OCI-LY7 (cell line): Measurements from ENCODE around the gene LRRK1. TPM values are rescaled to one million over a fixed set of nuclear protein-coding genes. Genes with fewer than 3 reads are reported as not detected.

ENCODE experiments used
- BruUV-seq: library from RNA; stranded (reverse); fragments of 400-500 nt; replicated peaks from 2 replicates; lab custom pipeline; 2021; lab: Mats Ljungman, UMichigan
- CTCF ChIA-PET: fragments of 300-600 bp; sonication (Branson Sonifier 250); formaldehyde crosslinking; loops from one replicate; lab custom pipeline; 2022; ENCODE audit warnings: antibody characterized with exemption; ENCODE audit not compliant: unreplicated experiment; lab: Charles Lee
- POLR2A ChIA-PET: fragments of 300-600 bp; sonication (Branson Sonifier 250); formaldehyde crosslinking; loops from one replicate; lab custom pipeline; 2022; ENCODE audit warnings: antibody characterized with exemption; lab: Charles Lee
- DNase-seq: peaks from one replicate; pipeline ENCODE4 v3.0.0-alpha.2; 2015; ENCODE audit warnings: low spot score
- H2AFZ ChIP-seq: fragments of 200-600 bp; sonication (generic), shearing (Covaris generic); 2 replicates; pipeline ENCODE4 v1.6.1; 2014; ENCODE audit warnings: mild to moderate bottlenecking, antibody characterized with exemption, low read length, moderate library complexity
- H3K27ac ChIP-seq: fragments of 200-600 bp; sonication (generic); 2 replicates; pipeline ENCODE4 v1.5.1; 2014; ENCODE audit warnings: mixed run types, low read depth, mild to moderate bottlenecking, moderate library complexity, low read length, inconsistent platforms; ENCODE audit not compliant: poor library complexity, severe bottlenecking
- H3K36me3 ChIP-seq: fragments of 200-600 bp; sonication (generic); 2 replicates; pipeline ENCODE4 v1.6.1; 2014; ENCODE audit warnings: mild to moderate bottlenecking, antibody characterized with exemption, low read length, moderate library complexity, mixed read lengths; ENCODE audit not compliant: insufficient read depth
- H3K4me1 ChIP-seq: fragments of 200-600 bp; sonication (generic); 2 replicates; pipeline ENCODE4 v1.5.1; 2014; ENCODE audit warnings: mild to moderate bottlenecking, low read length; ENCODE audit not compliant: insufficient read depth, poor library complexity, severe bottlenecking
- H3K4me2 ChIP-seq: fragments of 200-600 bp; sonication (generic); 2 replicates; pipeline ENCODE4 v1.6.1; 2014; ENCODE audit warnings: mild to moderate bottlenecking, low read length
- H3K4me3 ChIP-seq: fragments of 200-600 bp; sonication (generic); 2 replicates; pipeline ENCODE4 v1.5.1; 2014; ENCODE audit warnings: mild to moderate bottlenecking, low read depth, low read length; ENCODE audit not compliant: poor library complexity, severe bottlenecking
- H3K79me2 ChIP-seq: fragments of 200-600 bp; sonication (generic); 2 replicates; pipeline ENCODE4 v1.6.1; 2016; ENCODE audit warnings: low read depth, mild to moderate bottlenecking, low read length, moderate library complexity, mixed read lengths; ENCODE audit not compliant: insufficient read depth
- H3K9me2 ChIP-seq: fragments of 200-600 bp; sonication (generic); 2 replicates; pipeline ENCODE4 v1.6.1; 2016; ENCODE audit warnings: mild to moderate bottlenecking, low read length, mixed read lengths; ENCODE audit not compliant: insufficient read depth
- H3K9me3 ChIP-seq: fragments of 200-600 bp; sonication (generic); 2 replicates; pipeline ENCODE4 v1.6.1; 2014; ENCODE audit warnings: mild to moderate bottlenecking, mixed run types, low read length, mixed read lengths
- H4K20me1 ChIP-seq: fragments of 200-600 bp; sonication (generic); 2 replicates; pipeline ENCODE4 v1.6.1; 2014; ENCODE audit warnings: mild to moderate bottlenecking, antibody characterized with exemption, low read length, moderate library complexity, mixed read lengths; ENCODE audit not compliant: insufficient read depth
- EZH2phosphoT487 ChIP-seq: fragments of 200-600 bp; sonication (generic); IDR thresholded peaks from 2 replicates; pipeline ENCODE4 v1.6.1; 2018; ENCODE audit warnings: low read depth, borderline replicate concordance, mild to moderate bottlenecking, mixed run types, antibody characterized with exemption, low read length, moderate library complexity, mixed read lengths
- intact Hi-C: fragments of 100-400 bp; cut with micrococcal nuclease; formaldehyde crosslinking; loops from one replicate; pipeline ENCODE4 v1.10.0; 2022; ENCODE audit not compliant: unreplicated experiment
- total RNA-seq, 2 experiments: library from RNA; depleted of rRNA in 1 of 2; stranded (reverse); fragments of >200 nt in 1 of 2; shearing (Covaris generic) in 1 of 2; gene quantifications; 2 replicates each; pipeline ENCODE4 v1.2.3, GENCODE V29; 2014 to 2022
- TF ChIP-seq, protein P1 (sequence below): fragments of 200-600 bp; sonication (generic); conservative IDR thresholded peaks from 2 replicates; pipeline ENCODE4 v1.5.1; 2014; ENCODE audit warnings: mild to moderate bottlenecking, antibody characterized with exemption, low read length, moderate library complexity, mixed read lengths

LRRK1 gene
- total RNA-seq, 2 experiments from 2014 or later: 92.3 to 233 TPM

DNA sequence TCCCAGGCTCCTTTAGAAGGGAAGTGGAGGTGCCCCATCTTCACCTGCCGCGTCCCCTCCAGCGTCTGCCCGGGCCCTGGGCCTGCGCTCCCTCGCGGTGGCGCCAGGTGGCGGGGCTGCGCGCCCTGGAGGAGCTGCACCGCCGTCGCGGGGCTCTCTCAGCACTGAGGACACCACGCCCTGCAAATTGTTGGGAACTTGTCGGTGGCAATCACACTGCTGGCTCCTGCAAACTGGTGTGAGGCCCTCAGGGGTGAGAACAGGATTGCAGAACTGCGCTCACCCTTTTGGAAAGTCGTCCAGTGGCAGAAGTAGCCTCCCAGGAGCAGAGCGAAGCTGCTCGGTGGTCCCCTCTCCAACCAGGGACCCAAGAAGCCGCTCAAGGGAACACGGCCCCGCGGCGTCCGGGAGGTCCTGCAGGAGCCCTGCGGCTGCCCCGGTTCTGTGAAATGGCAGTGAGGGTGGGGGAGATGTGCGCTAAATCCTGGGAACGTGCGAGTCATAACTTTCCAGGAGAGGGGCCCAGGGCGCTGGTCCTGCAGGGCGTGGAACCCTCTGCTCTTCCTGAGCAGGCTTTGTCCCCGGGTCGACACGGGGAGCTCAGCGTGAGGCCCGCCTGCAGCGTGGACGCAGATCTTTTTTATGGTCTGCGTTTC is 995 bp upstream of the LRRK1 start:
- peaks cover 4% of the 10 kb centered on the region; the same call in 1 of the 2 replicates for H3K9me3 ChIP-seq
- peaks cover 88% of the 10 kb centered on the region for H3K79me2 ChIP-seq
- peak; percentile 92 for DNase-seq
- H3K4me3 ChIP-seq: peak overlapping the region; percentile 91
- ChIA-PET POLR2A (interaction anchor here (0.5 to 8.9 kb wide), 18 partner anchors 11 to 213 kb away, joined by 3 to 134 read pairs (median 4); no protein-coding TSS in a partner anchor), CTCF (interaction anchor here (0.8 to 4.9 kb wide), 9 partner anchors 9 to 99 kb away, joined by 3 to 42 read pairs (median 3); no protein-coding TSS in a partner anchor)
- BruUV-seq: no TSS peak
- peaks cover 51% of the 10 kb centered on the region for H3K4me1 ChIP-seq
- H2AFZ ChIP-seq: no peak overlapping the region
- TF ChIP-seq, protein P1, sequence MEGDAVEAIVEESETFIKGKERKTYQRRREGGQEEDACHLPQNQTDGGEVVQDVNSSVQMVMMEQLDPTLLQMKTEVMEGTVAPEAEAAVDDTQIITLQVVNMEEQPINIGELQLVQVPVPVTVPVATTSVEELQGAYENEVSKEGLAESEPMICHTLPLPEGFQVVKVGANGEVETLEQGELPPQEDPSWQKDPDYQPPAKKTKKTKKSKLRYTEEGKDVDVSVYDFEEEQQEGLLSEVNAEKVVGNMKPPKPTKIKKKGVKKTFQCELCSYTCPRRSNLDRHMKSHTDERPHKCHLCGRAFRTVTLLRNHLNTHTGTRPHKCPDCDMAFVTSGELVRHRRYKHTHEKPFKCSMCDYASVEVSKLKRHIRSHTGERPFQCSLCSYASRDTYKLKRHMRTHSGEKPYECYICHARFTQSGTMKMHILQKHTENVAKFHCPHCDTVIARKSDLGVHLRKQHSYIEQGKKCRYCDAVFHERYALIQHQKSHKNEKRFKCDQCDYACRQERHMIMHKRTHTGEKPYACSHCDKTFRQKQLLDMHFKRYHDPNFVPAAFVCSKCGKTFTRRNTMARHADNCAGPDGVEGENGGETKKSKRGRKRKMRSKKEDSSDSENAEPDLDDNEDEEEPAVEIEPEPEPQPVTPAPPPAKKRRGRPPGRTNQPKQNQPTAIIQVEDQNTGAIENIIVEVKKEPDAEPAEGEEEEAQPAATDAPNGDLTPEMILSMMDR: peak; percentile 92
- TF ChIP-seq EZH2phosphoT487: no peak
- no peaks in the 10 kb centered on the region for H3K9me2 ChIP-seq
- no peaks in the 10 kb centered on the region for H4K20me1 ChIP-seq
- H3K4me2 ChIP-seq: peak overlapping the region; percentile 88
- H3K27ac ChIP-seq: peak overlapping the region; percentile 92
- intact Hi-C loops: loop anchor here (1.0 kb wide), 1 partner anchor 89 kb away; no protein-coding TSS in a partner anchor
- H3K36me3 ChIP-seq: peaks cover 79% of the 10 kb centered on the region

DNA sequence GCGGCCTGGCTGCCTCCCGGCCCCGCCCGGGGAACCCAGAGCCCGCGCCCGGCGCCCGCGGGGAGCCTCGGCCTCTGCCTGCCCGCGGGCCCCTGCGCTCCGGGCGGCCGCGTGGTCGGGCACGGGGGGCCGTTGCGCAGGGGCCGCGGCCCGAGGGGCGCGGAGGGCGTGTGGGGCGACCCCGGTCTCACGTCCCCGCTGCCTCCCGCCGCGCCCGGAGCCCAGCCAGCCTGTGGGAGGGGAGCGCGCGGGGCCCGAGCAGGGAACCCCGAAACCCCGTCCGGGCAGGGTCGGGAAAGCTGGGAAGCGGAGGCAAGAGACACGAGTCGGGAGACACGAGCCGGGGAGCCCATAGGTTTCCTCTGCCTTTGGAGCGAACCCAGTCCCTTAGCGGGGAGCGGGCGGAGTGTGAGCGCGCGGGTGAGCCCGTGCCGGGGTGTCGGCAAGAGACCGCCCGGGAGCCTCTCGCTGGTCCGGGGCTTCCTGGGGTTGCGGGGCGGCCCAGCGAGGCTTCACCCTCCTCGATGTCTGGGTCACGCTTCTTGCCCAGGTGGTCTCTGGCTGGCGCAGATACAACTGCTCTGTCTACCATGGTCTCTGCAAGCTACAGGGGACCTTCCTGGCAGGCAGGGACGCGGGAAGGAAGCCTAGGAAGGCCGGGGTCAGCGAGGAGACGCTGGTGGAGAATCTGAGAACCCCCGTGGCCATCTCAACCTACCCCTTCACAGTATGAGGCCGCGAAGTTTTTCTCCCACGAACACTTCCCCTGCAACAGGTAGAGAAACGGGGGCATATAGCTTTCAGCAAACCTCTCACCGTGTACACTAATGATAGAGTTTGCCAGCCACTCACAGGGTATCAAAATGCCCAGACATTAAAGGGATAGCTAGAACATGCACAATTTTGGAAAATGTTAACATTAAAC is 586 bp downstream of the LRRK1 start:
- H2AFZ ChIP-seq: no peak overlapping the region
- intact Hi-C loops: no loop called here
- ChIA-PET POLR2A (interaction anchor here (0.6 to 8.9 kb wide), 8 partner anchors 9 to 1413 kb away, joined by 3 to 134 read pairs (median 5); no protein-coding TSS in a partner anchor), CTCF (interaction anchor here (0.5 to 1.7 kb wide), 6 partner anchors 8 to 749 kb away, joined by 3 to 6 read pairs (median 4); no protein-coding TSS in a partner anchor)
- H3K79me2 ChIP-seq: peaks cover 92% of the 10 kb centered on the region
- BruUV-seq: no TSS peak
- peaks cover 79% of the 10 kb centered on the region for H3K36me3 ChIP-seq
- DNase-seq: peak; percentile 48
- no peaks in the 10 kb centered on the region for H4K20me1 ChIP-seq
- no peaks in the 10 kb centered on the region for H3K9me2 ChIP-seq
- peak overlapping the region; percentile 91 for H3K4me3 ChIP-seq
- H3K9me3 ChIP-seq: no peaks in the 10 kb centered on the region
- TF ChIP-seq EZH2phosphoT487: no peak
- TF ChIP-seq, protein P1: no peak
- H3K4me2 ChIP-seq: peak overlapping the region; percentile 94
- H3K4me1 ChIP-seq: peaks cover 67% of the 10 kb centered on the region
- H3K27ac ChIP-seq: peak overlapping the region; percentile 99
